Measurements from ENCODE around the gene RBPMS2. TPM values are rescaled to one million over a fixed set of nuclear protein-coding genes. Genes with fewer than 3 reads are reported as not detected.

The RBPMS2 gene
- total and polyA plus RNA-seq, 2 of the 4 experiments (the other 2 are of a cell fraction) = 2.8 TPM; not detected in 1

- H3K14ac ChIP-seq (replicated peaks; ENCODE audit: low read depth, low read length) = no peak overlapping the region
- no peak overlapping the region for H3K9ac ChIP-seq (ENCODE audit: low read depth, low read length)
- no peak overlapping the region for H3K23ac ChIP-seq (ENCODE audit: low read depth, low read length)
- no peaks in the 10 kb centered on the region for H3K9me3 ChIP-seq (ENCODE audit: control insufficient read depth, insufficient read depth, low read length)
- no peaks in the 10 kb centered on the region for H3K79me1 ChIP-seq (ENCODE audit: low read depth in 1 of 2, low read length in 2 of 2)
- H4K91ac ChIP-seq (ENCODE audit: insufficient read depth, low read depth, low read length) = no peak overlapping the region
- H4K8ac ChIP-seq (ENCODE audit: low read depth in 2 of 2, low read length in 2 of 2) = no peak overlapping the region
- ChIA-PET CTCF (interaction anchor here (0.8 kb wide), 1 partner anchor 9 kb away, joined by 3 read pairs; no protein-coding TSS in a partner anchor), POLR2A (ENCODE audit: unreplicated experiment) (no interaction called here)
- no peak overlapping the region for H3K4ac ChIP-seq (ENCODE audit: low read depth, low read length)
- no TSS peak for BruUV-seq (replicated peaks)
- no peaks in the 10 kb centered on the region for H3K9me1 ChIP-seq (ENCODE audit: insufficient read depth, low read length)
- H2AK5ac ChIP-seq (ENCODE audit: low read depth, low read length) = no peak overlapping the region
- H3K56ac ChIP-seq (ENCODE audit: extremely low read depth, insufficient read depth, low read length) = no peak overlapping the region
- DNase-seq (no peak), ATAC-seq (ENCODE audit: low read depth) (no peak)
- TF ChIP-seq CTCF (conservative IDR thresholded peaks at IDR 0.05; ENCODE audit: low read depth, low read length) (no peak), BHLHE40 (IDR thresholded peaks at IDR 0.05; ENCODE audit: low read depth, low read length) (no peak), NFE2L2 (IDR thresholded peaks at IDR 0.05; ENCODE audit: low read depth, low read length) (no peak), CHD1 (IDR thresholded peaks at IDR 0.05; ENCODE audit: low read depth, low read length) (no peak), ELK1 (IDR thresholded peaks at IDR 0.05; ENCODE audit: borderline replicate concordance, low read depth, low read length) (no peak), FOS (IDR thresholded peaks at IDR 0.05; ENCODE audit: low read depth, low read length) (no peak), RAD21 (IDR thresholded peaks at IDR 0.05; ENCODE audit: low read length) (no peak), MAFK (IDR thresholded peaks at IDR 0.05; ENCODE audit: low read depth, low read length) (no peak), MAZ (IDR thresholded peaks at IDR 0.05; ENCODE audit: borderline replicate concordance, low read depth, low read length) (no peak), RCOR1 (IDR thresholded peaks at IDR 0.05; ENCODE audit: insufficient replicate concordance, low read length) (no peak), SMC3 (IDR thresholded peaks at IDR 0.05; ENCODE audit: low read depth, low read length) (no peak), USF2 (IDR thresholded peaks at IDR 0.05; ENCODE audit: low read depth, low read length) (no peak)
- H3K4me3 ChIP-seq (ENCODE audit: insufficient read depth, low read depth, low read length) = no peak overlapping the region
- no peaks in the 10 kb centered on the region for H4K20me1 ChIP-seq (ENCODE audit: insufficient read depth, low read length)
- in situ Hi-C loops (cut with MboI; ENCODE audit: low sequenced_read_pairs) (no loop called here), dilution Hi-C loops (cut with HindIII; ENCODE audit: low sequenced_read_pairs, unreplicated experiment) (no loop called here), intact Hi-C loops (cut with micrococcal nuclease) (no loop called here)
- H2AFZ ChIP-seq (replicated peaks; ENCODE audit: low read length, poor library complexity) = no peak overlapping the region
- H3K36me3 ChIP-seq (ENCODE audit: control insufficient read depth, insufficient read depth, low read length) = no peaks in the 10 kb centered on the region
- no peak overlapping the region for H2AK9ac ChIP-seq (replicated peaks; ENCODE audit: low read depth, low read length, poor library complexity)
- H3K27ac ChIP-seq (ENCODE audit: insufficient read depth, low read length) = no peak overlapping the region
- H4K5ac ChIP-seq (ENCODE audit: low read depth, low read length) = no peak overlapping the region
- H2BK120ac ChIP-seq (ENCODE audit: low read depth, low read length) = no peak overlapping the region
- no peak overlapping the region for H3K4me2 ChIP-seq (ENCODE audit: low read depth, low read length)
- 84% methylated on average over 4 of the region's 5 CpGs; no CpG with 5 or more reads in 1 of the 2 experiments for WGBS, 2 experiments (ENCODE audit: extremely low coverage in 2 of 2, insufficient read length in 1 of 2)
- no peak overlapping the region for H2BK5ac ChIP-seq (ENCODE audit: low read depth, low read length, poor library complexity, severe bottlenecking)
- H2BK15ac ChIP-seq (ENCODE audit: low read depth, low read length) = no peak overlapping the region
- no peak overlapping the region for H3K18ac ChIP-seq (ENCODE audit: low read depth, low read length)
- H2BK20ac ChIP-seq (ENCODE audit: low read depth, low read length) = no peak overlapping the region
- H3K4me1 ChIP-seq (ENCODE audit: control insufficient read depth, insufficient read depth, low read length) = no peaks in the 10 kb centered on the region
- H3K27me3 ChIP-seq (ENCODE audit: control insufficient read depth, insufficient read depth, low read length) = peaks cover 6% of the 10 kb centered on the region; the same call in 1 of the 2 replicates
Observed at GRCh38 chr15:64782751-64783150, 7.4 kb upstream of the RBPMS2 start.

Measured in IMR-90 (cell line).